HCT116 (cell line): ENCODE data around the gene GLRX. TPM values are rescaled to one million over a fixed set of nuclear protein-coding genes. Genes with fewer than 3 reads are reported as not detected.

Experiments used
- ATAC-seq: fragments of 200-7000 bp; cut with Tn5 transposase; 2 replicates; pipeline ENCODE4 v1.9.1; 2020; ENCODE audit warnings: mild to moderate bottlenecking, moderate library complexity
- BruUV-seq: library from RNA; stranded (reverse); fragments of 400-500 nt; replicated peaks from 2 replicates; lab custom pipeline; 2021; lab: Mats Ljungman, UMichigan
- CTCF ChIA-PET: fragments of 300-600 bp; sonication (Branson Sonifier 250); formaldehyde crosslinking; loops from one replicate; lab custom pipeline; 2021; ENCODE audit warnings: antibody characterized with exemption; lab: Charles Lee
- POLR2A ChIA-PET: fragments of 300-600, 350-600 bp; sonication (Branson Sonifier 250); formaldehyde crosslinking; loops from one replicate; lab custom pipeline; 2021; ENCODE audit warnings: antibody characterized with exemption; lab: Charles Lee
- RAD21 ChIA-PET, 2 experiments: fragments of 300-600 bp; sonication (Branson Sonifier 250); formaldehyde crosslinking; loops; one replicate each; lab custom pipeline; 2023; ENCODE audit warnings: low total read pairs in 2 of 2; ENCODE audit not compliant: uncharacterized antibody in 2 of 2, unreplicated experiment in 2 of 2, low non-redundant PET in 1 of 2; lab: Charles Lee
- DNase-seq: peaks from one replicate; pipeline ENCODE4 v3.0.0-alpha.2; 2010; ENCODE audit warnings: low read depth, low spot score
- H2AFZ ChIP-seq: fragments of 200-600 bp; shearing (Covaris generic), sonication (generic); 2 replicates; pipeline ENCODE4 v1.6.1; 2017; ENCODE audit warnings: low read depth, mixed run types, mixed read lengths, antibody characterized with exemption, low read length; ENCODE audit not compliant: poor library complexity, severe bottlenecking
- H3K27ac ChIP-seq: 2 replicates; pipeline ENCODE4 v1.5.1; 2012; ENCODE audit warnings: low read depth, low read length
- H3K27me3 ChIP-seq: fragments of 200-600 bp; sonication (generic); 2 replicates; pipeline ENCODE4 v1.6.1; 2016; ENCODE audit warnings: mixed run types, low read length, mixed read lengths; ENCODE audit not compliant: insufficient read depth
- H3K36me3 ChIP-seq, 2 experiments: fragments of 200-500 bp in 1 of 2; fragments of 200-600 bp in 1 of 2; sonication (Bioruptor generic) in 1 of 2; sonication (generic) in 1 of 2; 2 replicates each; pipeline versions ENCODE4 v1.5.1 to v1.6.1; 2014 to 2016; ENCODE audit warnings: low read length in 2 of 2, inconsistent platforms in 1 of 2, mixed read lengths in 1 of 2, mixed run types in 1 of 2; ENCODE audit not compliant: insufficient read depth in 2 of 2, control insufficient read depth in 1 of 2
- H3K4me1 ChIP-seq, 2 experiments: fragments of 200-600 bp in 1 of 2; sonication (generic) in 1 of 2; 2 replicates each; pipeline versions ENCODE4 v1.5.1 to v1.6.1; 2012 to 2017; ENCODE audit warnings: low read length in 2 of 2, inconsistent platforms in 1 of 2, mild to moderate bottlenecking in 1 of 2, mixed read lengths in 1 of 2, mixed run types in 1 of 2, moderate library complexity in 1 of 2; ENCODE audit not compliant: insufficient read depth in 2 of 2, control insufficient read depth in 1 of 2
- H3K4me2 ChIP-seq: fragments of 200-600 bp; sonication (generic); 2 replicates; pipeline ENCODE4 v1.6.1; 2017; ENCODE audit warnings: mixed run types, low read length, mixed read lengths
- H3K4me3 ChIP-seq, 2 experiments: fragments of 200-600 bp in 1 of 2; sonication (generic) in 1 of 2; replicated peaks in 1 of 2; 2 replicates each; pipeline ENCODE4 v1.5.1; 2011 to 2016; ENCODE audit warnings: low read length in 2 of 2, control low read depth in 1 of 2, low read depth in 1 of 2, mild to moderate bottlenecking in 1 of 2, mixed read lengths in 1 of 2, mixed run types in 1 of 2
- H3K79me2 ChIP-seq: fragments of 200-600 bp; sonication (generic); 2 replicates; pipeline ENCODE4 v1.6.1; 2017; ENCODE audit warnings: mild to moderate bottlenecking, mixed run types, low read length, moderate library complexity, mixed read lengths; ENCODE audit not compliant: insufficient read depth
- H3K9ac ChIP-seq: fragments of 200-600 bp; sonication (generic); 2 replicates; pipeline ENCODE4 v1.6.1; 2016; ENCODE audit warnings: low read length, mixed read lengths
- H3K9me2 ChIP-seq: fragments of 200-600 bp; sonication (generic), shearing (Covaris generic); 2 replicates; pipeline ENCODE4 v1.6.1; 2017; ENCODE audit warnings: mixed run types, mild to moderate bottlenecking, moderate library complexity; ENCODE audit not compliant: insufficient read depth
- H3K9me3 ChIP-seq, 2 experiments: fragments of 200-500 bp in 1 of 2; fragments of 200-600 bp in 1 of 2; sonication (Bioruptor generic) in 1 of 2; sonication (generic) in 1 of 2; 2 replicates each; pipeline ENCODE4 v1.6.1; 2014 to 2017; ENCODE audit warnings: low read length in 2 of 2, mixed read lengths in 2 of 2, inconsistent platforms in 1 of 2, low read depth in 1 of 2, mild to moderate bottlenecking in 1 of 2, mixed run types in 1 of 2, moderate library complexity in 1 of 2; ENCODE audit not compliant: control insufficient read depth in 1 of 2, insufficient read depth in 1 of 2
- H4K20me1 ChIP-seq: fragments of 200-600 bp; sonication (generic), shearing (Covaris generic); 2 replicates; pipeline ENCODE4 v1.6.1; 2017; ENCODE audit warnings: mixed run types, mild to moderate bottlenecking, moderate library complexity; ENCODE audit not compliant: insufficient read depth
- CEBPB ChIP-seq: IDR thresholded peaks from 2 replicates; pipeline ENCODE4 v1.6.1; 2012; ENCODE audit warnings: low read depth
- CTCF ChIP-seq, 3 experiments: fragments of 200-600 bp in 1 of 3; sonication (generic) in 1 of 3; IDR thresholded peaks in 2 of 3; conservative IDR thresholded peaks in 1 of 3; 2 replicates each; pipeline ENCODE4 v1.5.1; 2012 to 2017; ENCODE audit warnings: low read depth in 2 of 3, low read length in 2 of 3, antibody characterized with exemption in 1 of 3, borderline replicate concordance in 1 of 3, control low read depth in 1 of 3, mild to moderate bottlenecking in 1 of 3, mixed read lengths in 1 of 3, mixed run types in 1 of 3, moderate library complexity in 1 of 3; ENCODE audit not compliant: insufficient read depth in 1 of 3
- EGR1 ChIP-seq: IDR thresholded peaks from 2 replicates; pipeline ENCODE4 v1.6.1; 2012; ENCODE audit warnings: low read depth
- EZH2 ChIP-seq: fragments of 200-600 bp; sonication (generic); IDR thresholded peaks from 2 replicates; pipeline ENCODE4 v1.6.1; 2017; ENCODE audit warnings: antibody characterized with exemption, mixed run types
- FOSL1 ChIP-seq: IDR thresholded peaks from 2 replicates; pipeline ENCODE4 v1.6.1; 2012; ENCODE audit warnings: low read depth
- MAX ChIP-seq: IDR thresholded peaks from 2 replicates; pipeline ENCODE4 v1.6.1; 2012
- POLR2A ChIP-seq: IDR thresholded peaks from 2 replicates; pipeline ENCODE4 v1.7.0; 2011; ENCODE audit warnings: borderline replicate concordance; ENCODE audit not compliant: insufficient read depth, insufficient read length; ENCODE audit errors: extremely low read depth
- POLR2AphosphoS5 ChIP-seq: IDR thresholded peaks from 2 replicates; pipeline ENCODE4 v1.6.1; 2011; ENCODE audit warnings: mild to moderate bottlenecking, low read depth, low read length, moderate library complexity
- RAD21 ChIP-seq: IDR thresholded peaks from 2 replicates; pipeline ENCODE4 v1.6.1; 2012; ENCODE audit warnings: low read depth, mild to moderate bottlenecking
- REST ChIP-seq: IDR thresholded peaks from 2 replicates; pipeline ENCODE4 v1.6.1; 2012; ENCODE audit warnings: low read depth
- SRF ChIP-seq: IDR thresholded peaks from 2 replicates; pipeline ENCODE4 v1.6.1; 2012; ENCODE audit warnings: low read depth
- ZNF274 ChIP-seq: fragments of 200-500 bp; sonication (Bioruptor generic); IDR thresholded peaks from 2 replicates; pipeline ENCODE4 v1.6.1; 2014; ENCODE audit warnings: mild to moderate bottlenecking, low read depth, low read length, inconsistent platforms
- intact Hi-C: fragments of 100-400 bp; cut with micrococcal nuclease; formaldehyde crosslinking; loops from 2 replicates; pipeline ENCODE4 v1.10.0; 2022
- total RNA-seq: library from RNA; stranded (reverse); gene quantifications from one replicate; pipeline ENCODE4 v1.2.1, GENCODE V29; 2021; ENCODE audit not compliant: unreplicated experiment

The GLRX gene
- total RNA-seq, 1 experiment from 2014 or later = 29.3 TPM

GRCh38 chr5:95824747-95825146 is 2.2 kb upstream of the GLRX start:
- no peaks in the 10 kb centered on the region for H3K9me3 ChIP-seq
- peak overlapping the region; percentile 49 for H3K9ac ChIP-seq
- H2AFZ ChIP-seq = peak overlapping the region; percentile 87
- ChIA-PET CTCF (no interaction called here), RAD21 (interaction anchor here in 1 of 2 experiments (0.7 kb wide), 1 partner anchor 91 kb away, joined by 5 read pairs; no protein-coding TSS in a partner anchor), POLR2A (interaction anchor here (0.7 to 1.4 kb wide), 3 partner anchors 8 to 94 kb away, joined by 3 to 4 read pairs (median 3); partner anchors contain the start of gene RHOBTB3)
- H3K79me2 ChIP-seq = no peaks in the 10 kb centered on the region
- no peaks in the 10 kb centered on the region for H3K9me2 ChIP-seq
- peak overlapping the region; percentile 70 for H3K27ac ChIP-seq
- H4K20me1 ChIP-seq = no peaks in the 10 kb centered on the region
- H3K27me3 ChIP-seq = no peaks in the 10 kb centered on the region
- DNase-seq (no peak), ATAC-seq (no peak)
- peaks cover 25 to 36% of the 10 kb centered on the region in 2 experiments for H3K4me1 ChIP-seq
- BruUV-seq = no TSS peak
- H3K4me3 ChIP-seq = no peak overlapping the region; a peak in 1 of 4 replicates
- peak overlapping the region; percentile 89 for H3K4me2 ChIP-seq
- TF ChIP-seq FOSL1 (no peak), SRF (no peak)
- no peaks in the 10 kb centered on the region; a peak in 1 of 4 replicates for H3K36me3 ChIP-seq
- intact Hi-C loops = loop anchor here (5.0 kb wide), 1 partner anchor 92 kb away; the partner anchor contains the start of gene RHOBTB3

- TSS peak; percentile 92 for BruUV-seq
- CTCF ChIA-PET = interaction anchor here (2.1 kb wide), 1 partner anchor 10 kb away, joined by 6 read pairs; no protein-coding TSS in a partner anchor
- intact Hi-C loops = loop anchor here (2.0 to 5.0 kb wide), 2 partner anchors 92 to 113 kb away; partner anchors contain the start of gene RHOBTB3
- TF ChIP-seq POLR2AphosphoS5 (peak; percentile 70), EZH2 (no peak), CEBPB (peak; percentile 64), EGR1 (no peak), SRF (no peak), CTCF (IDR thresholded peaks at IDR 0.05 in 2 of 3, conservative IDR thresholded peaks at IDR 0.05 in 1 of 3; ENCODE audit: borderline replicate concordance in 1 of 3, insufficient read depth in 1 of 3, low read depth in 2 of 3, low read length in 2 of 3) (0 out of 6 replicates have a peak, but pooled peaks of 1 of the 3 experiments have one; percentile 5), RAD21 (no peak), MAX (peak; percentile 78), POLR2A (peak; percentile 31), ZNF274 (no peak), REST (no peak)
These were observed 1.4 kb upstream of the GLRX start for GRCh38 chr5:95823738-95824609.

More at GRCh38 chr5:95823738-95824609, 1.4 kb upstream of the GLRX start:
- no peaks in the 10 kb centered on the region; a peak in 1 of 4 replicates for H3K36me3 ChIP-seq
- no peaks in the 10 kb centered on the region for H4K20me1 ChIP-seq
- H3K9me2 ChIP-seq = no peaks in the 10 kb centered on the region
- H2AFZ ChIP-seq = peak overlapping the region; percentile 87
- peaks cover 25 to 36% of the 10 kb centered on the region in 2 experiments for H3K4me1 ChIP-seq
- ATAC-seq = peak; percentile 66
- H3K4me2 ChIP-seq = peak overlapping the region; percentile 89
- H3K79me2 ChIP-seq = no peaks in the 10 kb centered on the region
- H3K9ac ChIP-seq = peak overlapping the region; percentile 49
- RAD21 ChIA-PET = no interaction called here
- POLR2A ChIA-PET = interaction anchor here (0.7 to 2.2 kb wide), 7 partner anchors 7 to 177 kb away, joined by 3 to 14 read pairs (median 3); partner anchors contain the start of genes RFESD and RHOBTB3
- peak; percentile 85 for DNase-seq
- no peaks in the 10 kb centered on the region for H3K27me3 ChIP-seq
- H3K4me3 ChIP-seq = peak overlapping the region; percentile 69 to 75
- no peaks in the 10 kb centered on the region for H3K9me3 ChIP-seq
- peak overlapping the region; percentile 70 for H3K27ac ChIP-seq
